SU-DHL-6 (cell line): Measurements from ENCODE around the gene CNTN6.

Experiments
- CTCF ChIP-seq: fragments of 200-600 bp; sonication (generic); IDR thresholded peaks from one replicate; pipeline ENCODE4 v1.5.1; 2017; ENCODE audit warnings: antibody characterized with exemption, mild to moderate bottlenecking, low read length, moderate library complexity; ENCODE audit not compliant: insufficient read depth, poor library complexity, severe bottlenecking
- EZH2phosphoT487 ChIP-seq: fragments of 200-600 bp; sonication (generic), shearing (Covaris generic); conservative IDR thresholded peaks from 2 replicates; pipeline ENCODE4 v1.6.1; 2018; ENCODE audit warnings: mild to moderate bottlenecking, antibody characterized with exemption, low read length, moderate library complexity, mixed read lengths

- TF ChIP-seq CTCF: no peak
- no peak for TF ChIP-seq EZH2phosphoT487
Observed at GRCh38 chr3:1446531-1446930, 353.7 kb downstream of the CNTN6 start.
